ENCODE data around the gene C11orf24. TPM values are rescaled to one million over a fixed set of nuclear protein-coding genes. Genes with fewer than 3 reads are reported as not detected.

C11orf24 gene
- total and polyA plus RNA-seq, 11 donors = 17.6 to 60.5 (median 33.6) TPM

- no peak overlapping the region for H3K27ac ChIP-seq
- DNase-seq = no peak
- ATAC-seq = no peak
- intact Hi-C loops (cut with DNase I) = loop anchor here in 9 of 10 donors (2.0 to 10.0 kb wide), 10 partner anchors 37 to 161 kb away; partner anchors contain the start of gene KMT5B (in 1 of the 9)
- peaks cover 0 to 19% (median 12%) of the 10 kb centered on the region in 12 donors for H3K4me1 ChIP-seq
- 86 to 91% (median 90%) methylated on average over 5 of the region's 5 CpGs for WGBS, 4 donors
- H3K27me3 ChIP-seq = no peaks in the 10 kb centered on the region
- no peak overlapping the region for H3K4me3 ChIP-seq
- no peaks in the 10 kb centered on the region for H3K9me3 ChIP-seq
- TF ChIP-seq POLR2A (IDR thresholded peaks at IDR 0.05) (no peak), CTCF (IDR thresholded peaks at IDR 0.05) (no peak)
- H3K36me3 ChIP-seq = no peaks in the 10 kb centered on the region
Observed at GRCh38 chr11:68295940-68296339, 24.2 kb upstream of the C11orf24 start.

- DNase-seq (no peak), ATAC-seq (no peak)
- Histone ChIP-seq H3K36me3 (no peaks in the 10 kb centered on the region), H3K27me3 (no peaks in the 10 kb centered on the region), H3K9me3 (no peaks in the 10 kb centered on the region), H3K4me1 (peaks cover 0 to 19% (median 12%) of the 10 kb centered on the region in 12 donors), H3K27ac (no peak overlapping the region), H3K4me3 (no peak overlapping the region)
- WGBS, 4 donors = 90 to 98% (median 96%) methylated on average over 1 of the region's 1 CpG
- no peak for TF ChIP-seq POLR2A (IDR thresholded peaks at IDR 0.05)
- no peak for TF ChIP-seq CTCF (IDR thresholded peaks at IDR 0.05)
- intact Hi-C loops (cut with DNase I) = loop anchor here in 9 of 10 donors (5.0 to 10.0 kb wide), 7 partner anchors 38 to 162 kb away; partner anchors contain the start of gene KMT5B (in 1 of the 9)
Observed at GRCh38 chr11:68295271-68295670, 23.5 kb upstream of the C11orf24 start.

- peaks cover 0 to 6% (median 0%) of the 10 kb centered on the region in 12 donors for H3K9me3 ChIP-seq
- H3K36me3 ChIP-seq = no peaks in the 10 kb centered on the region
- H3K4me3 ChIP-seq = no peak overlapping the region
- TF ChIP-seq POLR2A (IDR thresholded peaks at IDR 0.05) (no peak), CTCF (IDR thresholded peaks at IDR 0.05) (no peak)
- WGBS, 4 donors = 77 to 89% (median 86%) methylated on average over 2 of the region's 2 CpGs
- intact Hi-C loops (cut with DNase I) = loop anchor here in 3 of 10 donors (10.0 kb wide), 2 partner anchors 79 to 151 kb away; partner anchors contain the start of gene KMT5B (in 1 of the 3)
- H3K27me3 ChIP-seq = no peaks in the 10 kb centered on the region
- no peak overlapping the region for H3K27ac ChIP-seq
- peaks cover 0 to 15% (median 12%) of the 10 kb centered on the region in 12 donors for H3K4me1 ChIP-seq
- ATAC-seq (no peak), DNase-seq (no peak)
Observed at GRCh38 chr11:68293708-68294107, 21.9 kb upstream of the C11orf24 start.

- WGBS, 4 donors = 94 to 97% (median 96%) methylated on average over 2 of the region's 2 CpGs
- TF ChIP-seq CTCF (IDR thresholded peaks at IDR 0.05) (no peak), POLR2A (IDR thresholded peaks at IDR 0.05) (no peak)
- ATAC-seq (no peak), DNase-seq (no peak)
- no peak overlapping the region for H3K27ac ChIP-seq
- H3K4me3 ChIP-seq = no peak overlapping the region
- peaks cover 0 to 6% (median 0%) of the 10 kb centered on the region in 12 donors for H3K9me3 ChIP-seq
- peaks cover 0 to 5% (median 0%) of the 10 kb centered on the region in 12 donors for H3K4me1 ChIP-seq
- intact Hi-C loops (cut with DNase I) = no loop called here
- H3K36me3 ChIP-seq = no peaks in the 10 kb centered on the region
- no peaks in the 10 kb centered on the region for H3K27me3 ChIP-seq
Observed at GRCh38 chr11:68289456-68289855, 17.7 kb upstream of the C11orf24 start.

All from heart left ventricle (tissue), 16 donors.